Neuronal stem cell (in vitro differentiated cells): ENCODE data around the gene GPR87.

Experiments
- DNase-seq: peaks from one replicate; pipeline ENCODE4 v3.0.0-alpha.2; 2013; ENCODE audit warnings: low spot score
- H2AFZ ChIP-seq: one replicate; pipeline ENCODE4 v1.6.1; 2013; ENCODE audit warnings: mild to moderate bottlenecking, low read length, inconsistent platforms
- H2AK5ac ChIP-seq: 2 replicates; pipeline ENCODE4 v1.6.1; 2013; ENCODE audit warnings: low read depth, mild to moderate bottlenecking, inconsistent platforms, low read length, moderate library complexity, mixed read lengths
- H2BK120ac ChIP-seq: 2 replicates; pipeline ENCODE4 v1.6.1; 2013; ENCODE audit warnings: low read depth, mild to moderate bottlenecking, inconsistent platforms, low read length, moderate library complexity, mixed read lengths
- H2BK12ac ChIP-seq: one replicate; pipeline ENCODE4 v1.6.1; 2013; ENCODE audit warnings: low read length, inconsistent platforms
- H2BK15ac ChIP-seq: 2 replicates; pipeline ENCODE4 v1.6.1; 2013; ENCODE audit warnings: mild to moderate bottlenecking, low read length, inconsistent platforms, mixed read lengths
- H2BK5ac ChIP-seq: one replicate; pipeline ENCODE4 v1.6.1; 2013; ENCODE audit warnings: inconsistent platforms, mild to moderate bottlenecking, low read length, moderate library complexity
- H3K14ac ChIP-seq: one replicate; pipeline ENCODE4 v1.6.1; 2013; ENCODE audit warnings: low read length, inconsistent platforms
- H3K18ac ChIP-seq: 2 replicates; pipeline ENCODE4 v1.6.1; 2013; ENCODE audit warnings: low read length, inconsistent platforms
- H3K23ac ChIP-seq: 2 replicates; pipeline ENCODE4 v1.6.1; 2013; ENCODE audit warnings: low read depth, mild to moderate bottlenecking, mixed read lengths, low read length, inconsistent platforms; ENCODE audit not compliant: poor library complexity
- H3K27ac ChIP-seq: replicated peaks from 3 replicates; pipeline ENCODE4 v1.5.1; 2013; ENCODE audit warnings: low read length, inconsistent platforms
- H3K27me3 ChIP-seq, 3 experiments: 2 replicates each; pipeline ENCODE4 v1.6.1; 2013; ENCODE audit warnings: low read length in 3 of 3, mild to moderate bottlenecking in 2 of 3, inconsistent platforms in 1 of 3, low read depth in 1 of 3, mixed read lengths in 1 of 3, moderate library complexity in 1 of 3; ENCODE audit not compliant: control insufficient read depth in 3 of 3, insufficient read depth in 3 of 3
- H3K36me3 ChIP-seq, 2 donors: replicated peaks in 1 of 2; 2 replicates each; pipeline ENCODE4 v1.6.1; 2013; ENCODE audit warnings: low read length in 2 of 2; ENCODE audit not compliant: control insufficient read depth in 2 of 2, insufficient read depth in 2 of 2
- H3K4ac ChIP-seq: 2 replicates; pipeline ENCODE4 v1.6.1; 2013; ENCODE audit warnings: inconsistent platforms, mild to moderate bottlenecking, low read length, moderate library complexity
- H3K4me1 ChIP-seq, 2 donors: 1 replicate in 1 of 2; 2 replicates in 1 of 2; pipeline ENCODE4 v1.6.1; 2013; ENCODE audit warnings: low read length in 2 of 2, low read depth in 1 of 2; ENCODE audit not compliant: control insufficient read depth in 2 of 2, insufficient read depth in 1 of 2
- H3K4me2 ChIP-seq: one replicate; pipeline ENCODE4 v1.6.1; 2013; ENCODE audit warnings: mild to moderate bottlenecking, low read length, inconsistent platforms; ENCODE audit not compliant: insufficient read depth, poor library complexity, severe bottlenecking
- H3K4me3 ChIP-seq, 2 donors: 2 replicates each; pipeline ENCODE4 v1.5.1; 2013; ENCODE audit warnings: low read length in 2 of 2, mild to moderate bottlenecking in 2 of 2, inconsistent platforms in 1 of 2, moderate library complexity in 1 of 2
- H3K79me1 ChIP-seq: one replicate; pipeline ENCODE4 v1.6.1; 2013; ENCODE audit warnings: low read depth, mild to moderate bottlenecking, inconsistent platforms, low read length, moderate library complexity
- H3K9ac ChIP-seq: one replicate; pipeline ENCODE4 v1.6.1; 2013; ENCODE audit warnings: mild to moderate bottlenecking, low read depth, low read length, inconsistent platforms; ENCODE audit not compliant: poor library complexity
- H3K9me3 ChIP-seq, 2 donors: replicated peaks in 1 of 2; 2 replicates each; pipeline versions ENCODE3 to v1.6.1; 2013; ENCODE audit warnings: low read length in 2 of 2, mild to moderate bottlenecking in 2 of 2, inconsistent platforms in 1 of 2, low read depth in 1 of 2, mixed read lengths in 1 of 2, moderate library complexity in 1 of 2; ENCODE audit not compliant: control insufficient read depth in 2 of 2, insufficient read depth in 1 of 2
- H4K8ac ChIP-seq: one replicate; pipeline ENCODE4 v1.6.1; 2013; ENCODE audit warnings: low read depth, mild to moderate bottlenecking, inconsistent platforms, low read length, moderate library complexity
- H4K91ac ChIP-seq: one replicate; pipeline ENCODE4 v1.6.1; 2013; ENCODE audit warnings: low read length, low read depth, mild to moderate bottlenecking, inconsistent platforms; ENCODE audit not compliant: poor library complexity
- WGBS, 2 donors: extraction: QIAGEN DNeasy Blood & Tissue Kit; methylation state at CpG; one replicate each; pipeline ENCODE4 v1.1.7; 2013; ENCODE audit warnings: missing lambda C conversion rate in 2 of 2, mixed read lengths in 1 of 2; ENCODE audit not compliant: insufficient read length in 2 of 2, insufficient replicate concordance in 1 of 2; ENCODE audit errors: extremely low coverage in 2 of 2; 5-methylcytosine and 5-hydroxymethylcytosine counted together

The GPR87 gene

GRCh38 chr3:151305060-151305774, 11.4 kb downstream of the GPR87 start:
- no peak overlapping the region for H2BK5ac ChIP-seq
- H4K8ac ChIP-seq, result no peak overlapping the region
- peak overlapping the region; percentile 46 for H3K18ac ChIP-seq
- no peak overlapping the region for H3K27ac ChIP-seq
- H3K4me2 ChIP-seq, result no peak overlapping the region
- no CpG with 5 or more reads among the region's 7 CpGs for WGBS, 2 donors
- H2AK5ac ChIP-seq, result no peak overlapping the region
- H3K79me1 ChIP-seq, result no peaks in the 10 kb centered on the region
- no peak overlapping the region for H3K23ac ChIP-seq
- peak overlapping the region; percentile 25 for H3K9ac ChIP-seq
- no peak overlapping the region for H3K14ac ChIP-seq
- H3K4me3 ChIP-seq, result no peak overlapping the region
- H3K36me3 ChIP-seq, result no peaks in the 10 kb centered on the region
- H2BK12ac ChIP-seq, result no peak overlapping the region
- no peaks in the 10 kb centered on the region for H3K27me3 ChIP-seq
- H2AFZ ChIP-seq, result no peak overlapping the region
- H3K9me3 ChIP-seq, result no peaks in the 10 kb centered on the region
- DNase-seq, result no peak
- H2BK15ac ChIP-seq, result no peak overlapping the region
- H3K4me1 ChIP-seq, result peaks cover 6 to 9% of the 10 kb centered on the region in 2 donors
- H3K4ac ChIP-seq, result no peak overlapping the region
- H4K91ac ChIP-seq, result no peak overlapping the region
- H2BK120ac ChIP-seq, result no peak overlapping the region

- Histone ChIP-seq H2BK12ac (no peak overlapping the region), H3K18ac (no peak overlapping the region), H3K23ac (no peak overlapping the region), H3K4me1 (peaks cover 6 to 9% of the 10 kb centered on the region in 2 donors), H2AFZ (no peak overlapping the region), H2AK5ac (no peak overlapping the region), H2BK5ac (no peak overlapping the region), H3K14ac (no peak overlapping the region), H2BK15ac (no peak overlapping the region), H3K4me2 (no peak overlapping the region), H3K79me1 (no peaks in the 10 kb centered on the region), H4K91ac (no peak overlapping the region), H3K4ac (no peak overlapping the region), H4K8ac (no peak overlapping the region), H3K27me3 (no peaks in the 10 kb centered on the region), H3K27ac (no peak overlapping the region), H2BK120ac (no peak overlapping the region), H3K36me3 (no peaks in the 10 kb centered on the region), H3K9me3 (no peaks in the 10 kb centered on the region), H3K4me3 (no peak overlapping the region), H3K9ac (no peak overlapping the region)
- DNase-seq, result no peak
- WGBS, 2 donors, result no CpG with 5 or more reads among the region's 2 CpGs
Observed at GRCh38 chr3:151303751-151304150, 12.9 kb downstream of the GPR87 start.

DNA sequence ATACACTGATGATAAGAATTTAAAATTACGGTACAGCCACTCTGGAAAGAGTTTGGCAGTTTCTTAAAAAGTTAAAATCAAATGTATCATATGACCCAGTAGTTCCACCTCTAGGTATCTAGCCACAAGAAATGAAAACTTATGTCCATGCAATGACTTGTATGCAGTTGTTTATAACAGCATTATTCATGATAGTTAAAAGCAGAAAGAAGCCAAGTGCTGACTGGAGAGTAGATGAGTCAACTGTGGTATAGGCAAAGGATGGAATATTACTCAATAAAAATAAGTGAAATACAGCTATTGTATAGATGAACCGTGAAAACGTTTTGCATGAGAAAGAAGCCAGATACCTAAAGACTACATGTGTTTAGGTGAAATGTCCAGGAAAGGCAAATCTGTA, 14.8 kb downstream of the GPR87 start:
- Histone ChIP-seq H2BK120ac (no peak overlapping the region), H2AFZ (no peak overlapping the region), H3K9ac (no peak overlapping the region), H3K4ac (no peak overlapping the region), H3K27ac (no peak overlapping the region), H4K8ac (no peak overlapping the region), H4K91ac (no peak overlapping the region), H3K14ac (no peak overlapping the region), H3K4me1 (peaks cover 6 to 9% of the 10 kb centered on the region in 2 donors), H3K4me2 (no peak overlapping the region), H3K79me1 (no peaks in the 10 kb centered on the region), H2AK5ac (no peak overlapping the region), H2BK5ac (no peak overlapping the region), H3K9me3 (no peaks in the 10 kb centered on the region), H3K36me3 (no peaks in the 10 kb centered on the region), H3K27me3 (no peaks in the 10 kb centered on the region), H3K4me3 (no peak overlapping the region), H2BK15ac (no peak overlapping the region), H2BK12ac (no peak overlapping the region), H3K23ac (no peak overlapping the region), H3K18ac (no peak overlapping the region)
- no peak for DNase-seq
- no CpG with 5 or more reads among the region's 3 CpGs for WGBS, 2 donors

GRCh38 chr3:151300539-151300938, 16.1 kb downstream of the GPR87 start:
- H2BK12ac ChIP-seq, result no peak overlapping the region
- no CpG with 5 or more reads among the region's 1 CpG for WGBS, 2 donors
- peaks cover 6 to 9% of the 10 kb centered on the region in 2 donors for H3K4me1 ChIP-seq
- H3K23ac ChIP-seq, result no peak overlapping the region
- H2AK5ac ChIP-seq, result no peak overlapping the region
- no peak overlapping the region for H3K9ac ChIP-seq
- no peak overlapping the region for H2BK15ac ChIP-seq
- no peak overlapping the region for H2AFZ ChIP-seq
- H2BK5ac ChIP-seq, result no peak overlapping the region
- no peak overlapping the region for H3K14ac ChIP-seq
- no peak overlapping the region for H3K18ac ChIP-seq
- no peak overlapping the region for H4K8ac ChIP-seq
- no peaks in the 10 kb centered on the region for H3K27me3 ChIP-seq
- H3K4me3 ChIP-seq, result no peak overlapping the region
- H3K79me1 ChIP-seq, result no peaks in the 10 kb centered on the region
- no peaks in the 10 kb centered on the region for H3K36me3 ChIP-seq
- no peaks in the 10 kb centered on the region for H3K9me3 ChIP-seq
- H3K27ac ChIP-seq, result no peak overlapping the region
- no peak overlapping the region for H2BK120ac ChIP-seq
- no peak overlapping the region for H3K4ac ChIP-seq
- no peak for DNase-seq
- no peak overlapping the region for H3K4me2 ChIP-seq
- no peak overlapping the region for H4K91ac ChIP-seq
